Kidney (tissue), 14 donors: ENCODE data around the gene LSM14A. TPM values are rescaled to one million over a fixed set of nuclear protein-coding genes. Genes with fewer than 3 reads are reported as not detected.

Experiments
- DNase-seq, 5 donors: peaks; one replicate each; pipeline ENCODE4 v3.0.0-alpha.2; 2013 to 2020
- FAIRE-seq: peaks from 2 replicates; lab custom pipeline; 2012; peaks lifted over from hg19 to GRCh38; lab: Jason Lieb, UNC
- H3K27ac ChIP-seq, 2 donors: one replicate each; pipeline ENCODE4 v1.7.0; 2013; ENCODE audit warnings: low read depth in 2 of 2, low read length in 2 of 2, inconsistent platforms in 1 of 2
- H3K27me3 ChIP-seq: one replicate; pipeline ENCODE4 v1.7.1; 2013; ENCODE audit warnings: low read length, inconsistent platforms; ENCODE audit not compliant: control insufficient read depth, insufficient read depth
- H3K36me3 ChIP-seq, 3 donors: one replicate each; pipeline versions ENCODE4 v1.7.0 to v1.7.1; 2013; ENCODE audit warnings: low read length in 3 of 3, control low read depth in 1 of 3, inconsistent platforms in 1 of 3; ENCODE audit not compliant: insufficient read depth in 3 of 3, control insufficient read depth in 2 of 3
- H3K4me1 ChIP-seq, 3 donors: one replicate each; pipeline versions ENCODE4 v1.7.0 to v1.7.1; 2013; ENCODE audit warnings: low read length in 3 of 3, inconsistent platforms in 1 of 3, low read depth in 1 of 3; ENCODE audit not compliant: control insufficient read depth in 2 of 3, insufficient read depth in 2 of 3
- H3K4me3 ChIP-seq, 3 donors: one replicate each; pipeline versions ENCODE4 v1.7.0 to v1.8.1; 2013; ENCODE audit warnings: low read length in 3 of 3, control low read depth in 1 of 3, inconsistent platforms in 1 of 3
- H3K9ac ChIP-seq, 3 donors: one replicate each; pipeline versions ENCODE4 v1.7.0 to v1.7.1; 2013; ENCODE audit warnings: low read length in 3 of 3, control low read depth in 1 of 3, inconsistent platforms in 1 of 3
- H3K9me3 ChIP-seq, 3 donors: one replicate each; pipeline versions ENCODE4 v1.7.0 to v1.7.1; 2013; ENCODE audit warnings: low read length in 3 of 3, control low read depth in 1 of 3, inconsistent platforms in 1 of 3; ENCODE audit not compliant: control insufficient read depth in 2 of 3, insufficient read depth in 1 of 3
- CTCF ChIP-seq: IDR thresholded peaks from 3 replicates; pipeline ENCODE4 v1.5.1; 2012; ENCODE audit warnings: mild to moderate bottlenecking, moderate library complexity, borderline replicate concordance; ENCODE audit not compliant: insufficient read depth; ENCODE audit errors: extremely low read depth
- intact Hi-C: fragments of 100-400 bp; cut with DNase I; formaldehyde crosslinking; loops from one replicate; pipeline ENCODE4 v1.11.1; 2022
- polyA plus RNA-seq: library from polyadenylated mRNA; stranded (reverse); fragments of 350-450 nt; fragmentation: Illumina TruSeq; extraction: RNeasy Lipid Tissue Mini Kit (QIAGEN cat#74804); gene quantifications from one replicate; pipeline ENCODE4 v1.2.3, GENCODE V29; 2014; ENCODE audit warnings: low read depth, low replicate concordance; ENCODE audit not compliant: insufficient read depth
- total RNA-seq: library from RNA; stranded (reverse); fragmentation: NEBNext Ultra II Directional; extraction: Animal tissue kit (Norgen Biotek cat#: 25700); gene quantifications from one replicate; pipeline ENCODE4 v1.2.1, GENCODE V29; 2021
- donor health status: control.
- donor health status: control.
- donor health status: control.
- donor health status: control.
- donor health status: control.
- donor health status: DM: yes; HTN: yes; CAD: no.
- donor health status: Normal renal cell carcinoma (clear cell type).

The LSM14A gene
- total and polyA plus RNA-seq, 2 donors from 2014 or later: 49.3 to 114 TPM

- H3K27me3 ChIP-seq: no peaks in the 10 kb centered on the region
- peak; percentile 44 for FAIRE-seq
- peak in 1 of 5 donors; percentile 10 for DNase-seq
- H3K9ac ChIP-seq: peak overlapping the region in 1 of 3 donors; percentile 47
- peaks cover 0 to 3% (median 0%) of the 10 kb centered on the region in 3 donors for H3K36me3 ChIP-seq
- no peak for TF ChIP-seq CTCF
- H3K4me1 ChIP-seq: peaks cover 4 to 55% (median 29%) of the 10 kb centered on the region in 3 donors
- intact Hi-C loops: no loop called here
- H3K9me3 ChIP-seq: no peaks in the 10 kb centered on the region
- peak overlapping the region in 2 of 3 donors; percentile 23 to 51 for H3K4me3 ChIP-seq
- H3K27ac ChIP-seq: peak overlapping the region; percentile 41 to 76
Observed at GRCh38 chr19:34179066-34179465, 6.8 kb downstream of the LSM14A start.

GRCh38 chr19:34180273-34180672 lies 8.0 kb downstream of the LSM14A start:
- no peak for TF ChIP-seq CTCF
- no peak for FAIRE-seq
- intact Hi-C loops: no loop called here

GRCh38 chr19:34180709-34181108 lies 8.4 kb downstream of the LSM14A start:
- TF ChIP-seq CTCF: no peak
- no peaks in the 10 kb centered on the region for H3K9me3 ChIP-seq
- H3K4me3 ChIP-seq: peak overlapping the region in 2 of 3 donors; percentile 7 to 26
- FAIRE-seq: no peak
- DNase-seq: no peak
- H3K4me1 ChIP-seq: peaks cover 8 to 61% (median 33%) of the 10 kb centered on the region in 3 donors
- H3K27ac ChIP-seq: no peak overlapping the region
- no peaks in the 10 kb centered on the region for H3K27me3 ChIP-seq
- H3K36me3 ChIP-seq: peaks cover 0 to 3% (median 0%) of the 10 kb centered on the region in 3 donors
- intact Hi-C loops: no loop called here
- peak overlapping the region in 1 of 3 donors; percentile 43 for H3K9ac ChIP-seq

More at GRCh38 chr19:34180273-34180672, 8.0 kb downstream of the LSM14A start:
- DNase-seq: no peak
- Histone ChIP-seq H3K4me1 (peaks cover 4 to 56% (median 32%) of the 10 kb centered on the region in 3 donors), H3K27me3 (no peaks in the 10 kb centered on the region), H3K27ac (no peak overlapping the region), H3K9ac (peak overlapping the region in 1 of 3 donors; percentile 43), H3K36me3 (peaks cover 0 to 3% (median 0%) of the 10 kb centered on the region in 3 donors), H3K4me3 (peak overlapping the region in 2 of 3 donors; percentile 7 to 26), H3K9me3 (no peaks in the 10 kb centered on the region)
